ENCODE data around the gene FAM20C. TPM values are rescaled to one million over a fixed set of nuclear protein-coding genes. Genes with fewer than 3 reads are reported as not detected.

Gene FAM20C
- total RNA-seq, 1 experiment from 2014 or later = 87.9 TPM

DNA sequence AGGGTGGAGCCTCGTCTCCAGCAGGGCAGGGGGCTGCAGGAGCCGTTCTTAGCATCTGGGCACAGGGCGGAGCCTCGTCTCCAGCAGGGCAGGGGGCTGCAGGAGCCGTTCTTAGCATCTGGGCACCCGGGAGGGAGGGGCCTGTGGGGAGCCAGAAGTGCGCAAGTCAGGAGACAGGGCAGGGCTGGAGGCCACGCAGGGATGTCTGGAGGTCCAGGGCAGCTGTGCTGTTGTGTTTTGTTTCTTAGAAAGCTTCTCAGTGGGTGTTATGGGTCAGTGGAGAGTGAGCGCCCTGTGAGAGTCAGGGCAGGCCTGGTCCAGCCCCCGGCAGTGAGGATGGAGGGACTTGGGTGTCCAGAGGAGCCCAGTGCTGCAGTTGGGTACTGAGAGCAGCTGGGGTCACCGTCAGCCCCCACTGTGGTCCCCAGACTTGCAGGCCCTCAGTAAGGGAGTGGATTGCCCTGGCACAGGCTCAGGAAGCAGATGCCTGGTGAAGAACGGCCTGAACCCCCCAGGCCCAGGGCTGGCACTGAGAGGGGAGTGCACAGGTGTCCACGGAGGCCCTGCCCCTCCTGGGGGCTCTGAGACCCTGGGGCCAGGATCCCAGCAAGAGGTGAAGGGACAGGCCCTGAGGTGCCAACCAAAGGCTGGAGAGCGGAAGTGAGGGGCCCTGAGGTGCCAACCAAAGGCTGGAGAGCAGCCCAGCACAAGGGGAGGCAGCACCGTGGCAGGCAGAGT lies 29.8 kb downstream of the FAM20C start:
- no peak overlapping the region for H2AFZ ChIP-seq (ENCODE audit: low read length)
- TF ChIP-seq, protein P1, sequence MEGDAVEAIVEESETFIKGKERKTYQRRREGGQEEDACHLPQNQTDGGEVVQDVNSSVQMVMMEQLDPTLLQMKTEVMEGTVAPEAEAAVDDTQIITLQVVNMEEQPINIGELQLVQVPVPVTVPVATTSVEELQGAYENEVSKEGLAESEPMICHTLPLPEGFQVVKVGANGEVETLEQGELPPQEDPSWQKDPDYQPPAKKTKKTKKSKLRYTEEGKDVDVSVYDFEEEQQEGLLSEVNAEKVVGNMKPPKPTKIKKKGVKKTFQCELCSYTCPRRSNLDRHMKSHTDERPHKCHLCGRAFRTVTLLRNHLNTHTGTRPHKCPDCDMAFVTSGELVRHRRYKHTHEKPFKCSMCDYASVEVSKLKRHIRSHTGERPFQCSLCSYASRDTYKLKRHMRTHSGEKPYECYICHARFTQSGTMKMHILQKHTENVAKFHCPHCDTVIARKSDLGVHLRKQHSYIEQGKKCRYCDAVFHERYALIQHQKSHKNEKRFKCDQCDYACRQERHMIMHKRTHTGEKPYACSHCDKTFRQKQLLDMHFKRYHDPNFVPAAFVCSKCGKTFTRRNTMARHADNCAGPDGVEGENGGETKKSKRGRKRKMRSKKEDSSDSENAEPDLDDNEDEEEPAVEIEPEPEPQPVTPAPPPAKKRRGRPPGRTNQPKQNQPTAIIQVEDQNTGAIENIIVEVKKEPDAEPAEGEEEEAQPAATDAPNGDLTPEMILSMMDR (conservative IDR thresholded peaks at IDR 0.05; ENCODE audit: low read depth, low read length) = no peak
- TF ChIP-seq EZH2 (IDR thresholded peaks at IDR 0.05; ENCODE audit: low read length, unreplicated experiment) (no peak), EZH2phosphoT487 (IDR thresholded peaks at IDR 0.05; ENCODE audit: borderline replicate concordance, low read length) (no peak)
- H3K27me3 ChIP-seq (ENCODE audit: low read length) = no peaks in the 10 kb centered on the region
- peaks cover 7% of the 10 kb centered on the region; the same call in 1 of the 2 replicates for H3K4me1 ChIP-seq (ENCODE audit: insufficient read depth, low read length)
- ChIA-PET POLR2A (ENCODE audit: unreplicated experiment) (no interaction called here), CTCF (no interaction called here)
- H3K36me3 ChIP-seq (ENCODE audit: low read depth, low read length) = no peaks in the 10 kb centered on the region
- no peak overlapping the region for H3K9ac ChIP-seq (ENCODE audit: low read length)
- H3F3A ChIP-seq (ENCODE audit: low read length, unreplicated experiment) = no peaks in the 10 kb centered on the region
- DNase-seq = no peak
- H3K9me3 ChIP-seq (ENCODE audit: low read length) = no peaks in the 10 kb centered on the region
- H3K4me2 ChIP-seq (ENCODE audit: low read length) = no peak overlapping the region
- no peaks in the 10 kb centered on the region for H4K20me1 ChIP-seq (ENCODE audit: low read length)
- H3K4me3 ChIP-seq (ENCODE audit: low read length) = no peak overlapping the region
- H3K9me2 ChIP-seq (replicated peaks; ENCODE audit: low read length) = no peaks in the 10 kb centered on the region
- no peak overlapping the region for H3K27ac ChIP-seq (ENCODE audit: low read length)
- H3K79me2 ChIP-seq (ENCODE audit: low read length) = no peaks in the 10 kb centered on the region
- no TSS peak for BruUV-seq (replicated peaks)
- ATAC-seq = no peak
- intact Hi-C loops (cut with micrococcal nuclease) = no loop called here

GRCh38 chr7:222716-223041 lies 30.3 kb downstream of the FAM20C start:
- H3K4me1 ChIP-seq (ENCODE audit: insufficient read depth, low read length) = peaks cover 7% of the 10 kb centered on the region; the same call in 1 of the 2 replicates
- POLR2A ChIA-PET (ENCODE audit: unreplicated experiment) = no interaction called here
- DNase-seq (no peak), ATAC-seq (no peak)
- CTCF ChIA-PET = no interaction called here
- H3K4me3 ChIP-seq (ENCODE audit: low read length) = no peak overlapping the region
- H3K4me2 ChIP-seq (ENCODE audit: low read length) = no peak overlapping the region
- H2AFZ ChIP-seq (ENCODE audit: low read length) = no peak overlapping the region
- H3F3A ChIP-seq (ENCODE audit: low read length, unreplicated experiment) = no peaks in the 10 kb centered on the region
- H3K27ac ChIP-seq (ENCODE audit: low read length) = no peak overlapping the region
- no peaks in the 10 kb centered on the region for H3K27me3 ChIP-seq (ENCODE audit: low read length)
- intact Hi-C loops (cut with micrococcal nuclease) = no loop called here
- no peaks in the 10 kb centered on the region for H3K36me3 ChIP-seq (ENCODE audit: low read depth, low read length)
- H3K9ac ChIP-seq (ENCODE audit: low read length) = no peak overlapping the region
- BruUV-seq (replicated peaks) = no TSS peak
- H3K9me3 ChIP-seq (ENCODE audit: low read length) = no peaks in the 10 kb centered on the region
- no peaks in the 10 kb centered on the region for H4K20me1 ChIP-seq (ENCODE audit: low read length)
- no peak for TF ChIP-seq EZH2 (IDR thresholded peaks at IDR 0.05; ENCODE audit: low read length, unreplicated experiment)
- no peaks in the 10 kb centered on the region for H3K9me2 ChIP-seq (replicated peaks; ENCODE audit: low read length)
- H3K79me2 ChIP-seq (ENCODE audit: low read length) = no peaks in the 10 kb centered on the region

- H3K36me3 ChIP-seq (ENCODE audit: low read depth, low read length) = no peaks in the 10 kb centered on the region
- H2AFZ ChIP-seq (ENCODE audit: low read length) = no peak overlapping the region
- no TSS peak for BruUV-seq (replicated peaks)
- H3K79me2 ChIP-seq (ENCODE audit: low read length) = no peaks in the 10 kb centered on the region
- TF ChIP-seq EZH2phosphoT487 (IDR thresholded peaks at IDR 0.05; ENCODE audit: borderline replicate concordance, low read length) (no peak), EZH2 (IDR thresholded peaks at IDR 0.05; ENCODE audit: low read length, unreplicated experiment) (no peak)
- TF ChIP-seq, protein P1 (conservative IDR thresholded peaks at IDR 0.05; ENCODE audit: low read depth, low read length) = no peak
- H3K27ac ChIP-seq (ENCODE audit: low read length) = no peak overlapping the region
- DNase-seq (no peak), ATAC-seq (no peak)
- H4K20me1 ChIP-seq (ENCODE audit: low read length) = no peaks in the 10 kb centered on the region
- no peaks in the 10 kb centered on the region for H3K9me2 ChIP-seq (replicated peaks; ENCODE audit: low read length)
- H3K4me2 ChIP-seq (ENCODE audit: low read length) = no peak overlapping the region
- H3K4me3 ChIP-seq (ENCODE audit: low read length) = no peak overlapping the region
- H3K9me3 ChIP-seq (ENCODE audit: low read length) = no peaks in the 10 kb centered on the region
- no peak overlapping the region for H3K9ac ChIP-seq (ENCODE audit: low read length)
- CTCF ChIA-PET = no interaction called here
- H3K27me3 ChIP-seq (ENCODE audit: low read length) = no peaks in the 10 kb centered on the region
- POLR2A ChIA-PET (ENCODE audit: unreplicated experiment) = no interaction called here
- no peaks in the 10 kb centered on the region for H3F3A ChIP-seq (ENCODE audit: low read length, unreplicated experiment)
- H3K4me1 ChIP-seq (ENCODE audit: insufficient read depth, low read length) = peaks cover 7% of the 10 kb centered on the region; the same call in 1 of the 2 replicates
- intact Hi-C loops (cut with micrococcal nuclease) = no loop called here
Observed at GRCh38 chr7:223118-223800, 30.9 kb downstream of the FAM20C start.

All from PC-3 (cell line).